NCI-H1436 treated with DMSO at 0.1 percent for 48 hours (cell line): ENCODE measurements around the gene CDT1.
"Not testable (repeated sequence)": the region's sequence is repeated elsewhere in the genome, so short reads cannot be mapped to it uniquely, and the experiment has no call there.

Experiments
- DNase-seq: peaks from one replicate; lab custom pipeline; 2025; lab: John Stamatoyannopoulos, UW

Gene CDT1

DNA sequence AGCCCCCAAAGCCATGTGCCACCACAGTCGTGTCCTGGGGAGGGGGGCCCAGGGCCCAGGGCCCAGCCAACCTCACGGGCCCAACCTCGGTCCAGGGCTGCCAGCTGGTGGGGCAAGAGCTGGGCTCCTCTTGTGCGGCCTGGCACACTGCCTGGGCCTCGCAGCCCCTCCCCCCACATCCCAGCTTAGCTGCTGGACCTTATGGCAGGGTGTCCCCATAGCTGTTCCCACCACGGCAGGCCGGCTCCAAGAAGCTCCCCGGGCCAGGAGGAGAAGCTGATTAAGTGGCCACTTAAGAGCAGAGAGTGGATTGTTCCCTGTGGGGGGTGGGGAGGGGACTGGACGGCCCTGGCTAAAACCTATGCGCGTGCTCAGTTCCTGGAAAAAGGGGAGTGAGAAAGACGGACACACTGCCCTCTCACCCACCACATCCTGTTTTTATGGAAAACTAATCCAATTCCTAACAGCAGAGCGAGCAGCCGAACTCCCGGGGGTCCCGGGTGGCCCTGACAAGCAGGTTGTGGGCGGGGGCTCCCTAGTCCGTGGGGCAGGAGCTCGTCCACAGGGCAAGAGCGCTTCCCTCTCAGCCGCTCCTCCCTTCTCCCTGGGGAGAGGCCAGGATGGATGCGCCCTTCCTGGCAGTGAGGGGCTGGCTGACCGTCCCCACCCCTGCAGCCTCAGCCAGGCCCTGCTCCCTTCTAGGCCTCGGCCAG is 35.4 kb upstream of the CDT1 start:
- DNase-seq: no peak

DNA sequence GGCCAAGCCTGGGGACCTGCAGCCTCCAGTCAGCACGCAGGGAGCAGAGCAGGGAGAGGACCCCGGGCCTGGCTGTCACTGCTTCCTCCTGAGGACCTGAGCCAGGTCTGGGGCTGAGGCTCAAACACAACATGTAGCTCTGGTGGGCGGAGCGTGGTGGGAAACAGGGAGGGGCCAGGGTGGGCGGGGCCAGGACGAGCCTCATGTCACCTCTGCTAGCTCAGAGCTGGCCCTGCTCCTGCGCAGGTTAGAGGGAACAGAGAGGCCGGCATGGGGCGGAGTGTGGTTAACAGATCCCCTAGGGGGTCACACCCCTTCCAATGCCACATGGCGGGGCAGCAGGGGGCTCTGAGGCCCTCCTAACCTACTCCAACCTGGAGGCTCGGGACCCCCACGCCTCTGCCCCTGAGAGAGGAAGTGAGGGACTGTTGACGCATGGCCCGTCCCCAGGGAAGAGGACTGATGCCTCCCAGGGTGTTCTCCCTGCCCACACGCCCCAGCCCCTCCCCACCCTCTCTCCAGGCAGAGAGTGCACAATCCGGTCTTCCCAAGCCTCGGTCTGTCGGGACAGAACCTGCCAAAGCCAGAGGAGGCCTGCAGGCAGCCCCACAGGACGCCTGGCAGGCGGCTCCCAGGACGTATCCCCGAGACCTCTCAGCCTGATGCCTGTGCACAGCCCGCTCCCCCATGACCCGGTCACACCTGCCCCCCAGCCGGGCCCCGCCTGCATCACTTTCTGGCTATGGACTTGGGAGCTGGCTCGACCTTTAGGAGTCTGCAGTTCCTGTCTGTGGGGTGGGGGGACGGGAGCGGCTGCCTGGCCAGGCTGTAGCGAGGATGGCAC is 33.8 kb upstream of the CDT1 start:
- no peak for DNase-seq

DNA sequence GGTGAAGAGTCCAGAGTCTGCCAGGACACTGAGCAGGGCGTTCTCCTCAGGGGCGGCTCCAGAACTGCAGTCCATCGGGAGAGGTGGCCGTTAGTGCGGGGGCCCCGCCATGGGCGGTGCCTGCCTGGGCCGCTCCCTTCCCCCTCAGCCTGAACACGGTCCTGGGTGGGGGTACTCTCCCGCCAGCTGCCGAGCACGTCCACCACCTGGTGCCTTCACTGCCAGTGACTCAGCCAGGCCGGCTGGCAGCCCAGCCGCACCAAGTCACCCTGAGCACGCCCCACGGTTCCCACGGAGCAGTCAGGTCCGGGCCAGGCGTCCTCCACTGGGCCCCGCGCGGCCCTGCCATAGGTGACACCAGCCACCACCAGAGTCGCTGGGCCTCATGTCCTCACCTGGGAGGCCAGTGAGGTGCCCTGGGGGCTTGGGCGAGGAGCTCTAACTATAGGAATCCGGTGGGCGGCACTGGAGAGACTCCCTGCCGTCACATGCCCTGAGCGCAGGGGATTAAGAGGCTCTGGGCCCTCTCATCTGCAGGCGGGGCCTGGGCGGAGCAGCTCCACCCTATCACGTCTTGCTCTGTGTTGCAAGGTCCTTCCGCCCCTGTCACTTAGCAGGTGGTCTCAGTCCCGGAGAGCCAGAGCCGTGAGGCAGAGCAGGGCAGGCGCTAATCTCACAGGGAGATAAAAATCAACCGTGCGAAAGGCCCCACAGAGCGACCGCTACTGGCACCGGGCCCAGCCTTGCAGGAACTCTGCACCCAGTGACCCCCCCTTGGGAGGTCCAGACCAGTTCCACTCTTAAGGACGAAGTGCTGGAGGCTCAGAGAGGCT is 32.9 kb upstream of the CDT1 start:
- no peak for DNase-seq

DNA sequence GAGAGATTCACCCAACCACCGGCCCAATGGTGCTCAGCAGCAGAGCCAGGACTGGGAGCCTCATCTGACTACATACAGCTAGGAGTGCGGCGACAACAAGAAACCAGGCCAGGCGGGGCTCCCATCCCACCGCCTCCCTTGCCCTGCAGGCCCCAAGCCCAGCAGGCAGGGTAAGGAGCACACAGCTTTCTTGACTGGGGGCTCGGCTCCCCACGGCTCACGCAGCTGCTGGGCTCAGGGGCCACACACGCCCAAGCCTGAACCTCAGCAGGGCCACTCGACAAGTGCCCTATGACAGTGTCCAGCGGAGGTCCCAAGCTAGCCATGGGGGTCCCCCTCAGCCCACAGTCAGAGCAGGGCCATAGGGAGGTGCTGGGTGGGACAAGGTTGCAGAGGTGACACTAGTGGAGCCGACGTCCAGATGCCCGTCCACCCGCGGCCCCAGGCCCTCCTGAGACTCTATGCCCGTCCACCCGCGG is 32.3 kb upstream of the CDT1 start:
- no peak for DNase-seq

DNA sequence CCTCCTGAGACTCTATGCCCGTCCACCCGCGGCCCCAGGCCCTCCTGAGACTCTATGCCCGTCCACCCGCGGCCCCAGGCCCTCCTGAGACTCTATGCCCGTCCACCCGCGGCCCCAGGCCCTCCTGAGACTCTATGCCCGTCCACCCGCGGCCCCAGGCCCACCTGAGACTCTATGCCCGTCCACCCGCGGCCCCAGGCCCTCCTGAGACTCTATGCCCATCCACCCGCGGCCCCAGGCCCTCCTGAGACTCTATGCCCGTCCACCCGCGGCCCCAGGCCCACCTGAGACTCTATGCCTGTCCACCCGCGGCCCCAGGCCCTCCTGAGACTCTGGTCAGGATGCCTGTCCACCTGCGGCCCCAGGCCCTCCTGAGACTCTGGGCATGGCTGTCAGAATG is 31.8 kb upstream of the CDT1 start:
- not testable (repeated sequence) for DNase-seq

DNA sequence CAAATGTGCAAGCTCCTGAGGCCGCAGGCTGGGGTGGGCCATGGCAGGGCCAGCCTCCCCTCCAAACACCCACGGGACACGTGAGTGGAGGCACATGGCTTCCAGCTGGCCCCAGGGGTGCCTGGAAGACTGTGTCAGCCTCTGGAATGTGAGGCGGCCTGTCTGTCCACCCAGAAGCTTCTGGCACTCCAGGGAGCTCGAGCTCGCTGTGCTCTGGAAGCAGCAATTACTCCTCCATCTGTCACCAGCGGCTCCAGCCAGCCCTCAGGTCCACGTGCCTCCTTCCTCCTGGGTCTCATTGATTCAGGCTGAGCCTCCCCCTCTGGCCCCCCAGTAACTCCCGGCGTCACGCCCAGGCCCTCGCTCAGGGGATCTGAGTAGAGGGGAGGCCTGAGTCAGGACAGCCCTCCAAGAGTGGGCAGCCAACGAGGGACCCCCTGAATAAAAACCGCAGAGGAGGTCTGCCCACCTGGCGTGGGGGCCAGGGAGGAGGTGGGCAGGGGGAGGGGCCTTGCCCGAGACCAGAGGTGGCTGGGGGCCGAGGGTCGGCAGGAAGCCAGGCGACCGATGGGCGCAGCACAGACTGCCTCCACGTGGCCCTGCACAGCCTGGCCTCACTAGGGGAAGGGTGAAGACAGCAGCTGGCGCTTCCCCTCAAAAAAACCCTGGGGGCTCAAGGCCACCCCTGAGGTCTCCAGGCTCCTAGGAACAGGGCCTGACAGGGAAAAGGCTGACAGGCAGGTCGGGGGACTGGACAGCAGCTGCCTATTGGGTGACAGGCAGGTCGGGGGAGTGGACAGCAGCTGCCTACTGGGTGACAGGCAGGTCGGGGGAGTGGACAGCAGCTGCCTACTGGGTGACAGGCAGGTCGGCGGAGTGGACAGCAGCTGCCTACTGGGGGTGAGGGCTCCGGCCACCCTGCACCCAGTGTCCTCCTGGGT is 30.4 kb upstream of the CDT1 start:
- no peak for DNase-seq

DNA sequence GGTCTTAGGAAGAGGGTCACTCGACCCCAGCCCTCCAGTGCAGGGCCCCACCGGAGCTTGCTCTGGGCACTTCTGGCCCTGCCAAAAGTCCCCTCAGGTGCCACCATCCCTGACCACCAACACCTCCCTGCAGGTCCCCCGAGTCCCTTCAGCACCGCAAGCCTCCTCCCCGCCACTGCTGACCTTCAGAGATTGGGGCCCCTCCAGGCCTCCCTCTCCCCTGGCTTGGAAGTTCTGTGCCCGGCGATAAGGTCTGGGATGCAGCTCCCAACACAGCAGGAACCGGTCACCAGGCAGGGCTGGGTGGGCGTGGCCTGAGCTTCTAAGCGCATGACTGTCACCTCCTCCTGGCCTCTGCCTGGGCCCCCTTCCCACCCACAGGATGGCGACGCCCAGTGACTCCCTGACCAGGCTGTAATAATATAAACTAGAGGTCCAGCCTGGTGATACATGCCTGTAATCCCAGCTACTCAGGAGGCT is 29.7 kb upstream of the CDT1 start:
- no peak for DNase-seq

DNA sequence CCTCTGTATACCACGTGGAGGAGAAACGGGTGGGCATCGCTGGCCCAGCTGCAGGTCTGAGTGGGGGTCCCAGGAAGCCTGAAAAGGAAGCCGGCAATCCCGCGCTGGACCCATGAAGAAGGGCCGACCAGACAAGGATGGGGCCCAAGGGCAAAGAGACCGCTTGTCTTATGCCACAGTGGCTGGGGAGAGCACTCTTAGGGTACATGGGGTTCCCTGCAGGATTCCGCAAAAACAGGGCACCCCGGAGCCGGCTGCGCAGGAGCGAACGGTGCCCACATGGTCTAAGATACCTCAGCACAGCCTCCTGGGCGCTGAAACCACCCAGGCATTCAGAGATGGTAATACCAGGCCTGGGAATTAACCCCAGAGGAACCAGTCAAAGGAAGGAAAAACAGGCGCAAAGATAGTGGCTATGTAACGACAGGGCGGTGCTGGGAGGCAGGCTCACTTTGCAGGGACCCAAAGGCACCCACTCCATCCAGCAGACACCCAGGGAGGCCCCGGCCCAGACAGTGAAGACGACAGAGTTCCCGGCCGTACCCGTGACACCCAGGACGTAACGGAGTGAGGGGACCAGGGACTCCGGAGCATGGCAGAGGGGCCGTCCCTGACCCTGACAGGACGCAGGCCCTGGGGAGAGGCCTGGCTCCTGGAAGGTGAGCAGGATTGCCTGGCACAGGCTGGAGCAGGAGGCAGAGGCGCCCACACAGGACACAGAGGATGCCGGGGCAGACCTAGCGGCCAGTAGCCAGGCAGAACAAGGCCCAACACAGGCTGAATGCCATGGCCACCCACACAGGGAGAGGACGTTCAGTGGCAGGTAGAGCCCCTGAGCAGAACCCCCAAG is 28.8 kb upstream of the CDT1 start:
- DNase-seq: no peak

DNA sequence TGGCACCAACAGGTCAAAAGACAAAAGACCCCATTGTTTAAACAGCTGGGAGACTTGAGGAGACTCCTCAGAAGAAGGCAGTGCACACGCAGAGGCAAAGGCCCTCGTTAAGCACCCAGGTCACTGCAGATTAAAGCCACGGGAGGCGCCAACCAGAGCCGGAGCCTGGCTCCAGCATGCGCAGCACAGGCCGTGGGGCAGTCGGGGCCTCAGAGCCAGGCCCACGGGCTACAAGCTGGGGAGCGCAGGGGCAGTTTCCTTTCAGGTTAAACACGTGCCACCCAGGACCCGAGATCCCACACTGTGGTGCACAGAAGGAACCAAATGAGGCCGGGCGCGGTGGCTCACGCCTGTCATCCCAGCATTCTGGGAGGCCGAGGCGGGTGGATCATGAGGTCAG is 27.8 kb upstream of the CDT1 start:
- DNase-seq: no peak

DNA sequence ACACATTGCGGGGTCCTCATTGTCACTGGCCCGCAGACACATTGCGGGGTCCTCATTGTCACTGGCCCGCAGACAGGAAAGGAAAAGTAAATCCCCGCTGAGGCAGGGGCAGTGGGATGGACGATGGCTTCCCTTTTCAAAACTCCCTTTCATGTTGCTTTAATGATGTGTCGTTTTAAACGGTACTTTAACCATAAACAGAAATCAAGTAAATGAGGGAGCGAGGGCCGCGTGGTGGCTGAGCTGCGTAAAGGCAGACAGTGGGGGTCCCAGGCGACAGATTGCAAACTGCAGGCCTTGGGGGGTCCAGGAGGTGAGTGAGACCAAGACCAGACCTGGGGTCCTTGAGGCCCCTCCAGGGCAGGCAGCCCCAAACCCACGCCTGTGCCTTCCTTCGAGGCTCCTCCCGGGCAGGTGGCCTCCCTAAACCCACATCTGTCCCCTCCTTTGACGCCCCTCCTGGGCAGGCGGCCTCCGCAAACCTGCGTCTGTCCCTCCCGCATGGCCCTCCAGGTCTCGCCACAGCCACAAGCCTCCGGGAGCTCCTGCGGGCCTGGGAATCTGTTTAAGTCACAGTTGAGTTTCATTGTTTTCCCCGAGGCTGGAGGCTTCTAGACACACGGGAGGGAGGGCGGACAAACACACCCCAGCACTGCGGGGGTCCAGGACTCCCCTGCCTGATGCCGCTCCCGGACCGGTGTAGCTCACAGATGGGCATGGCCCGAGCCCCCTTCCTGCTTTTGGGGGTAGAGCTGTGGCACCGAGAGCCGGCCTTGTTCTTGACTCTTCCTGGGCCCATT is 25.9 kb upstream of the CDT1 start:
- DNase-seq: no peak

DNA sequence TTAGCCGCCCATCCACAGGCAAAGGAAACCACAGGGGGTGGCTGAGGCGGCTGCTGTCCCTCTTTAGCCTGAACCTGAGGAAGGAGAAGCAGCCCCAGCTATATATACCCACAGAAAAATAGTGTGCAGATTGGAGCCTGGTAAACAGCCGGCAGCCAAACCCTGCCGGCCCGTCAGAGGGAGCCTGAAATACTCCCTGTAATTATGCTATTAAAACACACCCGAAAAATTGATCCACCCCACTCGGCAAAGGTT is 25.4 kb upstream of the CDT1 start:
- no peak for DNase-seq

DNA sequence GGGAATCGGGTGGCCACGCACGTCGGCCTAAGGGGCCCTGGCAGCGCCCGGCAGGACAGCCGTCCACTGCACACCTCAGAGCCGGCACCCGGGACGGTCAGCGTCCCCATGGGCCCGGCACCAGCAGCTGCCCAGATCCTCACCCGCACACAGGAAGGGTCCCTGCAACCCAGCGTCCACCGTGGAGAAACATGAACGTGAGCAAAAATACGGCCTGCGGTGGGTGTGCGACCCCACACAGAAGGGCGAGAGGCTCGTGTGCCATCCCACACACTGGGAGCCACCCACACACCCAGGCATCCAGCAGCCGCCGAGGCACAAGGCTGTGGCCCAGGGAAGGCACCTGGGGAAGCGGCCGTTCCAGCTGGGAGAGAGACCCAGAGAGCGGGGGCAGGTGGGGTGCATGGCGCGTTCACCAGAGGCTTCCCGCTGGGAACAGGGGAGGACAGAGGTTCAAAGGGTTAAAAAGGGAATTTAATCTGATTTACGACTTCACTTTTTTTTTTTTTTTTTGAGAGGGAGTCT is 25.0 kb upstream of the CDT1 start:
- no peak for DNase-seq

DNA sequence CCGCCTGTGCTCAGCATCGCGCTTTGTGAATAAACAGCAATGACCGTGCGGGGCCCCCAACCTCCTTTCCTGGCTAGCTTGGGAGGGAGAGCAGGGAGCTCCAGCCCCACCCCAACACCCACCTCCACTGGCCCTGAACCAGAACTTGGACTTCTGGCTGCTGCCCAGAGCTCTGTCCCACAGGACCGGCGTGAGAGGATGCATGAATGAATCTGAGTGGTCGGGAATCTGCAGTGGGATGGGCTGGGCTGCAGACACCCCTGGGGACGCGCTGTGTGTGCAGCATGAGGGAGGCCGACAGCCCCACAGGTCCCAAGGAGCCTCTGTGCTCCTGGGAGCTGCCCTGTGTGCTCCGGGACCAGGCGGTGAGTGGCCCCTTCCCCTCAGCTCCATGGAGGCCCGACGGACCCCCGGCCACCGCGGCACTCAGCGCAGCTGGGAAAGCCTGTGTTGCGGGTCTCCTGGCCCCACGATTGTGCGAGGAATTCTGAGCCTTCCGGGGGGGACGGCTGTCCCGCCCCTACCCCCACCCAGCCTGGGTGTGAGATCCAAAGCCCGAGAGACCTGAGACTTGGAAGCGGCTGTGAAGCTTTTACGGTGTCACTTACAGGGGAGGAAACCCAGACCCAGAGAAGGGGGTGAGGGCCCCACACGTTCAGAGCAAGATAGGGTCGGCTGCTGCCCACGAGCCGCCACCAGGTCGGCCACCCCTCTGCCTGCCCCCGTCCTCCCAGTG is 24.0 kb upstream of the CDT1 start:
- DNase-seq: no peak

DNA sequence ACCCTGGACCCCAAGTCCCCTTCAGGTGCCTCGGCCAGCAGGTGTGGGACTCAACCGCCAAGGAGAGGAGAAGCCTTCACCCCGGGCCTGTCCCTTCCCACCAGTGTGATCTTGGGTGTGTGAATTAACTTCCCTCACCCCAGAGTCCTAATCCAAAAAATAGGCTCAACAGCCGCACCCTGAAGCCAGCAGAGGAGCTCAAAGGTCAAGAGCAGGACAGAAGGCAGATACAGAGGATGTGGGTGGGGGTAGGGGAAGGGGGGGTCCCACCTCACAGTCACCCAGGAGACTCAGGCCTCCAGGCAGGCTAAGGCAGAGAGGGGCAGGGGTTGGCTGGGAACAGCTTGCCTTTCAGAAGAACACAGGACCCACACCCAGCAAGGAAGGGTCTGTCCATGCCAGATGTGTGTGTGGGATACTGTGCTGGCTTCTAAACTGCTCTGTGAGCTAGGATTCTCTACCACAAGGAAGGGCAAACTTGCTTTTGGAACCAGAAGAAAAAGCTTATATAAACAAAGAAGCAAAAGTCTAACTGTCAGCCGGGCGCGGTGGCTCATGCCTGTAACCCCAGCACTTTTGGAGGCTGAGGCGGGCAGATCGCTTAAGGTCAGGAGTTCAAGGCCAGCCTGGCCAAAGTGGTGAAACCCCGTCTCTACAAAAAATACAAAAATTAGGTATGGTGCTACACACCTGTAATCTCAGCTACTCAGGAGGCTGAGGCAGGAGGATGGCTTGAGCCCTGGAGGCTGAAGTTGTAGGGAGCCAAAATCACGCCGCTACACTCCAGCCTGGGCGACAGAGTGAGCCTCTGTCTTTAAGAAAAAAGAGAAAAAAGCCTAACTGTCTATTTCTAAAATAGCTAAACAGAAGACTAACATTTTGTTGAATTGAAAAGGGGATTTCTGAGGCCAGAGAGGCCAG is 23.2 kb upstream of the CDT1 start:
- DNase-seq: no peak

DNA sequence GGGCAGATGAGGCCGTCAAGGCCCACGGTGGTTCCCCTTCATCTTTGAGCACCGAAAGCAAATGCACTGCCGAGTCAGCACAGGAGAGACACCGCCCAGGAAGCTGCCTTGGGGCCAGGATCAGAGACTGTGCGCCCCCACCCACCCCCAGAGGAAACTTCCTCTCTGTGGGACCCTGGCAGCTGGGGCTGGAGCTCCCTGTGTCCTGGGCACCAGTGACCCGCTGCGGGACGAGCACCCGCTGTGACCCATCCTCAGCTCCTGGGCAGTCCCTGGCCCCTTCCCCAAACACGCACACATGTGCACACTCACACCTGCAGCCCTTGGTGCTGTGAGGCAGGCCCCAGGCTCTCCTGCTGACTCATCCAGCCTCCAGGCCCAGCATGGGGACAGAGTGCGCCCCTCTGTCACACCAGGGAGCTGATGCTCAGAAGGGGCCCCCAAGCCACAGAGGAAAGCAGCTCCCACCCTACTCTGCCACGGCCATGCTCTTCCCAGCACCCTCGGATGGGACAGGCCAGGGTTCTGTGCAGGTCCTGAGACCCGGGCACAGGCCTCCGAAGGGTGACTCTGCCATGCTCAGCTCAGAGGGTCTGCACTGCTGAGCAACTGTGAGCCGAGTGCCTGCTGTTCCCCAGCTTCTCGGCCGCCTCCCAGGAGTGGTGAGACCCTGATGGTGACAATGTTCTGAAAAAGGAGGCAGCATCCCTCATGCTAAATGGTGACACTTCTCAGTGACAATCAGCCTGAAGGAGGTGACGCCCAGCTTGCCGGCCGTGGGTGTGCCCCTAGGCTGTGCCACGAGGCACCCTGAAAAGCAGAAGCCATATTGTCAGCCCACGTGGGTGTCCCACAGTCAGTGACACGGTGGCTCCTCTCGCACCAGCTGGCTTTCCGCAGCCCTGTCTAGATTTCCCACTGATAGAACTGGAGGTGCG is 22.2 kb upstream of the CDT1 start:
- no peak for DNase-seq
